Measurements from ENCODE around the gene BAIAP2.

Gene BAIAP2

GRCh38 chr17:81163703-81164370 lies 128.9 kb downstream of the BAIAP2 start:
- no peak for DNase-seq

GRCh38 chr17:81164371-81165245 lies 129.7 kb downstream of the BAIAP2 start:
- no peak for DNase-seq

- DNase-seq = no peak
Measured at GRCh38 chr17:81165246-81166032, 130.5 kb downstream of the BAIAP2 start, which contains the start of gene PVALEF. Gene PVALEF (plus strand): TSS chr17:81165507. CDS start chr17:81181227, 15,720 bp downstream.

DNA sequence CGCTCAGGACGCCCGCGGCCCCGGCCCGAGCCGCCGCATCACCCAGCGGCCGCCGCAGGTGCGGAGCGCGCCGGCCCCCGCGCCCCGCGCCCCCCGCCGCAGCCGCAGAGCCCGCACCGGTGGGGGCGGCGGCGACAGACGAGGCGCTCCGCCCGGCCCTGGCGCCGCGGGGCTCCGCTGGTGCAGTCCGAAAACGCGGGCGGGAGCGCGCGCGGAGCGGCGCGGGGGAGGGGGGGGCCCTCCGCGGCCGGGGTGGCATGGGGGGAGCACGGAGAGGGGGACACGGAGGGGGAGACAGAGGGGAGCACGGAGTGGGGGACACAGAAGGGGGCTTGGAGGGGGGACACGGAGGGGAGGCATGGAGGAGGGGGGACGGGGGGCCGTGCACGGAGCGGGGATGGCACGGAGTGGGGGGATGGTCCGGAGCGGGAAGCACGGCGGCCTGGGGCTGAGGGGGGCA lies 131.1 kb downstream of the BAIAP2 start, which contains the start of gene AATK:
Gene AATK, minus strand, starts transcription at position 189 of the 460 bp plus-strand sequence. CDS start 229 bp downstream, outside the sequence.
- DNase-seq = no peak

Measured in Kasumi-1 (cell line).